Activated CD8-positive, alpha-beta memory T cell treated with anti-CD3 and anti-CD28 coated beads for 48 hours (primary cell): ENCODE measurements around the gene MIX23.

Source experiments
- DNase-seq, 3 experiments: peaks; one replicate each; pipeline ENCODE4 v3.0.0-alpha.2; 2020; ENCODE audit warnings: low read depth in 2 of 3, low spot score in 2 of 3

MIX23 gene

GRCh38 chr3:122392868-122393844, 10.1 kb upstream of the MIX23 start:
- DNase-seq = no peak

GRCh38 chr3:122391681-122392446, 8.8 kb upstream of the MIX23 start:
- no peak for DNase-seq

GRCh38 chr3:122390665-122391064, 7.6 kb upstream of the MIX23 start:
- no peak for DNase-seq

DNA sequence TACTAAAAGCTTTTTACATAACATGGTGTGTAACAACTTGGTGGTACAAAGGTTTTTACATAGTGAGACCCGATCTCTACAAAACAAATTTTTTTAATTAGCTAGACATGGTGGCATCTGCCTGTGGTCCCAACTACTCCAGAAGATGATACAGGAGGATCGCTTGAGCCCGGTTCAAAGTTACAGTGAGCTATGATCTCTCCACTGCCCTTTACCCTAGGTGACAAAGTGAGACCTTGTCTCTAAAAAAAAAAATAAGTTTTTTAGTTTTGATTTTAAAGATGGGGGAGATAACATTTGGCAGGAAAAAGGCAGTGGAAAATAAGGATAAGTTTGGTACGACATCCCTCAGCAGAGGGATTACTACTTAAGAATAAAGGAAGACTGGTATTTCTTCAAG, 6.9 kb upstream of the MIX23 start:
- DNase-seq = no peak

DNA sequence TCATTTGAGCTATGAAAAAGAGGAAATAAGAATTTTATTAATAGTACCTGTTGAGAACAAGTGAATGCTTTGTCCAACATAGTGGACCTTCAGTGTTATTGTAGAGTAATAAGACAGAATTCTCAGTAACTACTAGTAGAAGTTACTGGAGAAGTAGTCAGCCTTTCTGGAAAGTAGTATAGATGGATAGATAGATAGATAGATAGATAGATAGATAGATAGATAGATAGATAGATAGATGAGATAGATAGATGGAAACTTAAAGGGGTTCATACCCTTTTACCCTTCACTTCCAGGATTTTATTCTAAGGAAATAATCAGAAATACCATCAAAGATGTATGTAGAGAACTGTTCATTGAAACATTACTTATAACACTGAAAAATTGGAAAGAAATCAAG, 6.2 kb upstream of the MIX23 start:
- no peak for DNase-seq

DNA sequence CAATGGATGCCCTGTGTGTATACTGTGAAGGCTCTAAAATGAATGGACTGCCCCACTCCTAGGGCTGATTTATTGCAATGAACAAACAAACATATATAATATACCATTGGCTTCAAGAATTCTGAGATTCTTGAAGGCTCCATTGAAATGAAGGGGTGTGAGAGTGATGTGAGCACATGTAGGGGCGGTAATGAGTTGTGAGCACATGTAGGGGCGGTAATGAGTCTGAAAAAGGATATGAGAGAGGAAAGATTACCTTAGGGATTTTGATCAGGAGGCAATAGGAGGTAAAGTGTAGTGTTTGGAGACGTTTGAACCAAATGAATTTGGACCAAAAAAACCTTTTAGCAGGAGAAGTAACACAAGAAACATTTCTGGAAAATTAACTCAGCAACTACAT, 4.7 kb upstream of the MIX23 start:
- no peak for DNase-seq

DNA sequence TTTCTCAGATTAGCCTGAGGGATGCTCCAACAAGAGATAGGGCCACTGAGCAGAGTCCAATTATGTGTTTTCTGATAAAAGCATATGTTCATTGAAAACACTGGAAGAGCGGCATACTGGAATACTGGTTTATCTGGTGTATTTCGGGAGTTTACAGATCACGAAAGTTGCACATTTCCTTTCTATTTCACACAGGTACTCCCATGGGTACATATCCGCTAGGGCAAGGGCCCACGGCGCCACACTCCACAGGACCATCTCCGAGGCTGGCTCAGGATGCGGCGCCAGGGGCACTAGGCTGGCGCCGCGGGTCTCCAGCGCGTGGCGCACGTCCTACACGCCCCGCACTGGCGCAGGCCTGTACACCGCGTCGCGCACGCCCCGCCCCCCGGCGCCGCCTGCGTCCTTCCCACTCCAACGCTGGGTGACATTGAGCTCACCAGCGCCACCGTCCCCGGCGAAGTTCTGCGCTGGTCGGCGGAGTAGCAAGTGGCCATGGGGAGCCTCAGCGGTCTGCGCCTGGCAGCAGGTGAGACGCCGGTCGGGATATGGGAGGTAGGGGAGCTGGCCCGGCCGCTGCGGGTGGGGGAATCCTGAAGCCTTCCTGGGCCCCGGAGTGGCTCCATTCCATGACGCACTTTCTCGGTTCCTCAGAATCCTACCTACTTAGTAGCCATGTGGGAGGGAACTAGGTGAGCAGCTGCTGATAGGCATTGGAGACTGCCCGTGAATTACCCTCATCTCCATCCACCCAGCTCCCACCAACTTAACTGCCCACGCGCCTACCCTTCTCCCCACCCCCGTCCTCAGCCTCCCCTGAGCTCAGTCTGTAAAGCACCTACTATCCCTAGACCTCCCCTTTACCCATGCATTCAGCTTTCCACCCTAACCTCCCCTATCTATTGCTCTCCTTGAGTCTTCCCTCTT, 1.0 kb upstream of the MIX23 start, which contains the start of gene FAM162A:
FAM162A (plus strand) TSS at position 412 of the 927 bp plus-strand sequence; CDS start at position 496, 84 bp downstream.
- DNase-seq = peak; percentile 85 to 88 (median 88)

GRCh38 chr3:122377975-122378374, 5.1 kb downstream of the MIX23 start:
- DNase-seq = no peak

DNA sequence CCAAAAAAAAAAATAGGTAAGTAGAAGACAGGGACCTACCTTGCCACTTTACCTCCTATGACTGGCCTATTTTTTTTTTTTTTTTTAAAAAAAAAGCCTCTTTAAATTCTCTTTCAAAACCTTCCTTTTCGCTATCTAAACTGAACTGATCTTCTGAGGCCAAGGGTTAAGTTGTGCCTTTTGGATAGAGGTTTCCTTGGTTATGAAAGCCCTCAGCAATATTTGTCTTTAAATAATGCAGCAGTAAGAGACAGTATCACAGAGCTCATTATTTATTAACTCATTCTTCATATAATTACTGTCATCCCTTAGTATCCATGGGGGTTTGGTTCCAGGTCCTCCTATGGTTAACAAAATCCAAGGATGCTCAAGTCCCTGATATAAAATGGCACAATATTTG, 9.0 kb downstream of the MIX23 start:
- no peak for DNase-seq

DNA sequence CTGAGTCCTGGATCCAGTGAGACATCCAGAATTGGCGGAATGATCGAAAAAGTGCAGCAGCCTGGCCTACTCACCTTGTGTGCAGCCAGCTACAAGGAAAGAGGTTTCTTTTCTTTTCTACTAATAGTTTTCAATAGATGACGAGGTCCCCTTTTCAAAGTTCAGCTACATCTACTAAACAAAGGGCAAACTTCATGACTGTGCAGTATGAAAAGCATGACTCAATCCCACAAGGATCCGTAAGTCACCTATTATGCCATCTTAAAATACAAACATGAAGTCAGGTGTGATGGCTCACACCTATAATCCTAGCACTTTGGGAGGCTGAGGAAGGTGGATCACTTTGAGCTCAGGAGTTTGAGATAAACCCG, 16.7 kb downstream of the MIX23 start:
- no peak for DNase-seq

GRCh38 chr3:122365582-122366378, 17.3 kb downstream of the MIX23 start:
- peak in 1 of 3 experiments; percentile 3 for DNase-seq

GRCh38 chr3:122365073-122365472, 18.0 kb downstream of the MIX23 start:
- DNase-seq = no peak

DNA sequence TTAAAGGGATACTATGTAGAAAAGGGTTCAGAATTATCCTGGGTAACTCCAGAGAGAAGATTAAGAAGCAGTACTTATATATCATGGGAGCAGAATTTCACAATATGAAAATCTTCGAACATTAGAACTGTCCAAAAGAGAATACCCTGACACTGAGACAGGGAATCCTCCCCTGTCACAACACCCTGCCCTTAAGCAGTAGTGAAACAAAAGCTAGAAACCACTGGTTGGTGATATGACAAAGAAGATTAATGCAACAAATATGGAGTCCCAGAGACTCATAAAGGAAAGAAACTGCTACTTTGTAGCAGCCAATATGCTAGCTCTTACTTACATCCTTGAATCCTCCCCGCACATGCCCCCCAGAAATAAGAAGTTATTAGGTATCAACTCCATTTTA, 18.5 kb downstream of the MIX23 start:
- DNase-seq = no peak

DNA sequence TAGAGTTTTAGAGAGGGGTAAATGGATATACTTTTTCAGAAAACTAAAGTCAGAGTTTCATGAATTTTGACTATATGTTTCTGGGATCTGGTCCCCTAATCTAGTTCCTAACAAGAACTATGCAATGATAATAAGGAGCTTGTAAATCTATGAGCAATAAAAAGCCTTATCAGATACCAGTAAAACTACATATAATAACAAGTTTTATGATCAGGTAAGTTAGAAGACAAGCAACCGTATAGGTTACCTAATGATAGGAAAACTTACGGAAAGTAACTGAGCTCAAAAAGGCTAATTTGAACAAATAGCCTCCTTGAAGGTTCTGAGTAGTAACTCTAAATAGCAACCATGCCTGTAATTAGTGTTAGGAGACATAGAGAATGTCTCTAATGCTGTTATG, 21.0 kb downstream of the MIX23 start:
- DNase-seq = no peak

DNA sequence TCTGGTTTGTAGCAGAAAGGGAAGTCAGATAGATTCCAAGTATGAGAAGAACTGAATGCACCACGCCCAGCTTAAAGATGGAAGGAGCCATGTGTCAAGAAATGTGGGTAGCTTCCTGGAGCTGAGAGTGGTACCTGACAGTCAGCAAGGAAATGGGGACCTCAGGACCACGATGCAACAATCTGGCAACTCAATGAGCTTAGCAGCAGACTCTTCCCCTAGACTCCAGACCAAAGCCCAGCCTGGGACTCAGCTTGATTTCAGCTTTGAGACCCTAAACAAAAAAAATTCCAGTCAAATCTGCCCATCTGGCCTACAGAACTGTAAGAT, 24.4 kb downstream of the MIX23 start:
- no peak for DNase-seq

DNA sequence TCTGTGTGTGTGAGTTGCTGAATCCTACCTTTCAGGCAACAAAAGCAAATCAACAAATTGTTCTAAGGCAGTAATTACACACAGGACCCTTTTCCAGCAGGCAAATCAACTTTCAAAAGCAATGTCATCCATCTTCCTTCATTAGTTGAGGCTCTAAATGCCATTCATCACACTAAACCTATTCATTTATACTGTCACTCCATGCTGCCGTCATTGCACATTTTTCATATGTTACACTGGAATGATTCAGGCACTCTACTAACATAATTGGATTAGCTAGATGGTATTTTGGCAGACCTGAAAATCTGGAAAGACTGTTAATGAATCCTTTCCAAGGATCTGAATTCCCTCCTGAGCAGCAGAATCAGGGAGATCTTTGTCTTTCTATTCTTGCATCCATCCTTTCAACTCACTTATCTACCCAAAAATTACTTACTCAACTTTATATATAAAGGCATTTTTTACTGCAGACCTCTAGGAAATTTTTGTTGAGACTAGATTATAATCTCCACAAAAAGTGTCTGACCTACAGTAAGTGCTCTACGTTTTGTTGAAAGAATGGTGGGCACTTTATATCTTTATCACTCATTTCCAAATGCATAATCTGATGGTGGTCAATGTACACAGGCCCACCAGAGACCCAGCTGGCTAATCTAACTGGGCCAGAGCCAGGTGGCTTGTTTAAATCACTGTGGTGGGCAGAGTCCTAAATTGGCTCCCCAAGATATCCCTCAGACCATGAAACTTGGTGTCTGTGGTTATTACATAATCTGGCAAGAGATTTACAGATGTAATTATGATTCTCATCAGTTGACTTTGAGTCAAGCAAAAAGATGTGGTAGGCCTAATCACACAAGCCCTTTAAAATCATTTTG, 25.0 kb downstream of the MIX23 start:
- no peak for DNase-seq

- no peak for DNase-seq
Measured at GRCh38 chr3:122356402-122356801, 26.6 kb downstream of the MIX23 start.

GRCh38 chr3:122355612-122356011, 27.4 kb downstream of the MIX23 start:
- no peak for DNase-seq

DNA sequence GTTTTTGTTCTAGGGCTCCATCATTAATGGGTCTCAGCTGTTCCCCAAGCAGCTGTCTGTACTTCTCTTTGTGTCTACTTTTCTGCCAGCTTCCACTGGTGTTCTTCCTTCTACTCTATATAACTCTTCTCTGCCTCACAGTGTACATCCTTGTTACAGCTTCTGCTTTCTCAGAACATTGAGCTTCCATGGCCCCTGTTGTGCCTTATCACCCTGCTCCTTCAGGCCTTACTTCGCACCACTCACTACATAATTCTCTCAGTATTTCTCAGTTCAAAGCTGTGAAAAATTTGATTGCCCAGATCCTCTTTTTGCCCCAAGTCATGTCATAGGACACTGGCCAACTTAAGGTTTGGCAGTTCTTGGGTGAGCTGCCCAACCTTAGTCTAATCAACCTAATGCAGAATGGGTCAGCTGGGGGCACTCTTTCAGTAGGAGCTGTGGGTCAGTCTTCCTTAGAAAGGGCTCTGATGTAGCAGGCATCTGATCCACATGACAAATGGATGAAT, 29.1 kb downstream of the MIX23 start:
- no peak for DNase-seq
